Testis (tissue), 2 donors: Measurements from ENCODE around the gene CENPM.

Experiments used
- CTCF ChIP-seq, 3 experiments: fragments of 450-650 bp in 2 of 3; fragments of 200-600 bp in 1 of 3; sonication (generic) in 1 of 3; IDR thresholded peaks; one replicate each; pipeline ENCODE4 v1.5.1; 2016 to 2019; ENCODE audit warnings: antibody characterized with exemption in 3 of 3, mild to moderate bottlenecking in 2 of 3, moderate library complexity in 1 of 3
- POLR2A ChIP-seq: fragments of 450-650 bp; IDR thresholded peaks from one replicate; pipeline ENCODE4 v1.6.1; 2017; ENCODE audit warnings: antibody characterized with exemption, mild to moderate bottlenecking, moderate library complexity

- TF ChIP-seq CTCF (IDR thresholded peaks at IDR 0.05) (no peak), POLR2A (no peak)
These were observed 5.0 kb upstream of the CENPM start, which contains the start of gene SMIM45 for GRCh38 chr22:41951898-41952474.
